Skeletal muscle satellite cell (primary cell): ENCODE results near the gene DBH.
A peak's percentile ranks its signal among the peaks of the same experiment; 100 is the strongest.

Experiments
- H3K27me3 ChIP-seq: 2 replicates; pipeline ENCODE4 v1.7.0; 2013; ENCODE audit warnings: low read length; ENCODE audit not compliant: control insufficient read depth, insufficient read depth
- H3K36me3 ChIP-seq: 2 replicates; pipeline ENCODE4 v1.7.0; 2013; ENCODE audit warnings: mild to moderate bottlenecking, control low read depth, low read length; ENCODE audit not compliant: insufficient read depth
- H3K4me1 ChIP-seq: 2 replicates; pipeline ENCODE4 v1.7.0; 2013; ENCODE audit warnings: low read length; ENCODE audit not compliant: control insufficient read depth, insufficient read depth
- H3K4me2 ChIP-seq: 2 replicates; pipeline ENCODE4 v1.7.0; 2013; ENCODE audit warnings: mild to moderate bottlenecking, low read length
- H3K4me3 ChIP-seq: 2 replicates; pipeline ENCODE4 v1.7.0; 2013; ENCODE audit warnings: low read length
- H3K9ac ChIP-seq: 2 replicates; pipeline ENCODE4 v1.7.0; 2013; ENCODE audit warnings: mild to moderate bottlenecking, low read depth, low read length, moderate library complexity
- H3K9me3 ChIP-seq: replicated peaks from 2 replicates; pipeline ENCODE4 v1.7.0; 2013; ENCODE audit warnings: mild to moderate bottlenecking, control low read depth, low read length

DBH gene

DNA sequence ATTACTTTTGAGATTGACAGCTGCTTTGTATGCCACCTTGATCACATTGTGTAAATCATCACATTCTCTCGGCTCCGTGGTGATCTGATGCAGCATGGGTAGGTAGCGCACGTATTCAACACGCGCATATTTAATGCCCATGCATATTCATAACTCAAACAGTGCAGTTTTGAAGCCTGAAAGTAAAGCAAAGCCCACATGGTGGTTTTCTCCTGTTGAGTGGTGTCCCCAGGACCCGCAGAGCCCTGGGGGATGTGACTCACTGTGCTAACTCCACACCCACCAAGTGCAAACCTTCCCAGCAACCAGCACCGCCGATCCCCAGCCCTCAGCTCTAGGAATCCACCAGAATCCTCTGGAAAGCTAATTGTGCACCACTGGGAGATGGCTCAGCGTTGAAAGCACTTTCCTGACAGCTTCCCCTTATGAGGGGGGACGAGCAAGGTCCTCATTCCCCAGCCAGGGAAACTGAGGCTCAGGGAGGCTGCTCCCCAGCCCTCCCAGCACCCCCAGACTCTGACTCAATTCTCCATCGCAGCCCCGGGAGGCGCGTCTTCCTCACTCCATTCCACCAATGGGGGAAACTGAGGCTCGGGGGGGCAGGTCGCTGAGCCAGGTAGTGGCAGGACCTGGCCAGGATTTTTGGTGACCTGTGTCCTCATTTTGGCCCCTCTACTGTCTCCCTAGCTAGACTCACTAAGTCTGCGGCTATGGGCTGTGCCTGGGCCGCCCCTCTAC lies 55.6 kb downstream of the DBH start:
- Histone ChIP-seq H3K9ac (no peak overlapping the region), H3K4me1 (peaks cover 8% of the 10 kb centered on the region), H3K9me3 (no peaks in the 10 kb centered on the region), H3K4me3 (no peak overlapping the region), H3K4me2 (no peak overlapping the region), H3K36me3 (peaks cover 24% of the 10 kb centered on the region), H3K27me3 (no peaks in the 10 kb centered on the region)

DNA sequence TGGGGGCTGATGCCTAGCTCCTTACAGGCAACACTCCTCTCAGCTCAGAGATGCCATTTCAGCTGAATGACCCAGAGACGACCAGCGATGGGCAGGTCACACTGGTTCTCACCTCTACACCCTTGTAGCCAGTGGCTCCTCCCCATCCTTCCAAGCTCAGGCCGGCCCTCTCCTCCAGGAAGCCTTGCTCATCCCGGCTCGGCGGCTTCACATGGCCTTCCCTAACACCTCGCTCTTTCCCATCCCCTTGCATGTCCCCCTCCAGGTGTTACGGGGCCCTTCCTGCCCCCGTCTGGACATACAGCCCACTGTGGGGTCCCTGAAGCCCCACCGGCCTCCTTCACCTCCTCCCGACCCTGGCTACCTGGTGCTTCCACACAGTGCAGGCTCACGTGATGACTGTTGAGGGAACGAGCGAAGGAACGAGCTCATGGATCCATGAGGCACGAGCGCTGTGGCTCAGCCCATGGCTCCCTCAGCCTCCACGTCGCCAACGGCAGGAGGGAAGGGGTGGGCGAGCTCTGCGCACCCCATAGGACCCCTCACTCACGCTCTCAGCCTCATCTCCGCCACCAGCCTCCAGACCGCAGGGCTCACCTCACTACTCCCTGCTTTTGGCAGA lies 56.3 kb downstream of the DBH start:
- Histone ChIP-seq H3K4me3 (no peak overlapping the region), H3K36me3 (peaks cover 24% of the 10 kb centered on the region), H3K4me2 (no peak overlapping the region), H3K27me3 (no peaks in the 10 kb centered on the region), H3K4me1 (peaks cover 8% of the 10 kb centered on the region), H3K9ac (no peak overlapping the region), H3K9me3 (no peaks in the 10 kb centered on the region)

DNA sequence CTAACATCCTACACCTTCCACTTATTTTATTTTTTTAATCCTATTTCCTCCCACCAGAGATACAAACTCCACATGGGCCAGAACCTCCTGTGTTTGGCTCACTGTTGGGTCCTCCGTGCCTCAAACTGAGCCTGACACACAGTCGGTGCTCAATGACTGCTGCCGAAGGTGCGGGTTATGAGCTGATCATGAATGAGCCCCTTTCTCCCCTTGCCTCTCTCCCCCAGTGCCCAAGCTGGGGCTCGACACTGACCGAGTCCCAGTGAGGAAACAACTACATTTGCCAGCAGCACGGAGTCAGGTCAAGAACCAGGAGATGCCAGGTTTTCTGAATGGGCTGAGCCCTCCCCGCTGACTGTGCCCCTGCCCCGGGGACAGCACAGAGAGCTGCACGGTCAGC lies 57.0 kb downstream of the DBH start:
- no peaks in the 10 kb centered on the region for H3K27me3 ChIP-seq

DNA sequence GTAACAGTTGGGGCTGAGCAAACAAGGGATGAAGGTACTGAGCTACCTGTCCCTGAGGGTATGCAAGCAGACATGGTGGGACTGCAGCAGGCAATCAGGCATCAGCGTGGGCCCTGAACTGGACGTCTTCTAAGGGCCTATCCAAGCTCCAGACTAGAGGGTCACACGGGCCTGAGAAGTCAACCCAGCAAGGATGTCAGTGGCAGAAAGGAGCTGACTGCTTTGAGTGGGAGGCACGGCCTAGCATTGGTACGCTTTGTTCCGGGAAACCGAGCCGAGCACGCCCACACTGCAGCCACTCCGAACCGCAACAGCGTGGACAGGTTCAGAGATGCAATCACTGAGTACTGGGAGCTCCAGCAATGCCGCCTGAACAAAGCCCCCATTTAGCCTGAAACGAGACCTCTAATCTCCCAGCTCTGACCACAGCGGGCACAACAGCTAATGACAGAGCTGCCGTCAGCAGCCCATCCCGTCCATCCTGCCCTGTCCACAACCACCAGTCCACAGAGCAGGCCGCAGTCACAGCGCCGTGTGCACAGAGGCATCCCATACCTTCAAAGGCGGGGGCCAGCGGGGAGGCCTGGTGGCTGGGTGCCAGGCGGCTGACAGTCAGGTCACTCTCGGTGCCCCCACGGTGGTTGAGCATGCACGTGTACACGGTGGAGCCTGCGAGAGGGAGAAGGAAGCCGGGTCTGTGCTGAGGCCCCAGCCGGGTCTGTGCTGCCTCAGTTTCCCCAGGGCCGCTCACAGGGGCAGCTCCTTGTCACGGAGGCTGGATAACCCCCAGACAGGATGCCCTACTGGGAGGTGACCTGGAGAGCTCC lies 57.8 kb downstream of the DBH start:
- H3K9me3 ChIP-seq = no peaks in the 10 kb centered on the region
- H3K4me3 ChIP-seq = no peak overlapping the region
- H3K27me3 ChIP-seq = no peaks in the 10 kb centered on the region
- peaks cover 24% of the 10 kb centered on the region for H3K36me3 ChIP-seq
- no peak overlapping the region for H3K9ac ChIP-seq
- peaks cover 8% of the 10 kb centered on the region for H3K4me1 ChIP-seq
- H3K4me2 ChIP-seq = no peak overlapping the region

More for the DNA sequence above, 57.0 kb downstream of the DBH start:
- Histone ChIP-seq H3K4me3 (no peak overlapping the region), H3K9ac (no peak overlapping the region), H3K4me1 (peaks cover 8% of the 10 kb centered on the region), H3K4me2 (no peak overlapping the region), H3K36me3 (peaks cover 24% of the 10 kb centered on the region), H3K9me3 (no peaks in the 10 kb centered on the region)

DNA sequence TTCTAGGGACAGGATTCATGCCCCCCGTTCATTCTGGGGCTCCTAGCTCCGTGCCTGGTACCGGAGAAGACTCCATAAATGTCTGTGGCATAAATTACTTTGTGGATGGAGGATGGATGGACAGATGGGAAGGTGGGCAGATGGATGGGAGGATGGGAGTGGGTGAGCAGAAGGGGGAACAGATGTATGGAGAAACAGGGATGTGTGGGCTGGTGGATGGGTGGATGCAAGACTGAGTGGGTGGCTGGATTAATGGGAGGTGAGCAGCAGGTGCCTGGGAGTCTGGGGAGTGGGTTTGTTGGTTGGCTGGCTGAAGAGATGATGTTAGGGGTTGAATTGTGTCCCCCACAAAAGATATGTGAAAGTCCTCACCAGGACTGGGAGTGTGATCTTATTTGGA lies 58.5 kb downstream of the DBH start:
- Histone ChIP-seq H3K9ac (no peak overlapping the region), H3K4me1 (peaks cover 8% of the 10 kb centered on the region), H3K36me3 (peaks cover 18% of the 10 kb centered on the region), H3K9me3 (no peaks in the 10 kb centered on the region), H3K4me2 (no peak overlapping the region), H3K27me3 (no peaks in the 10 kb centered on the region), H3K4me3 (no peak overlapping the region)

DNA sequence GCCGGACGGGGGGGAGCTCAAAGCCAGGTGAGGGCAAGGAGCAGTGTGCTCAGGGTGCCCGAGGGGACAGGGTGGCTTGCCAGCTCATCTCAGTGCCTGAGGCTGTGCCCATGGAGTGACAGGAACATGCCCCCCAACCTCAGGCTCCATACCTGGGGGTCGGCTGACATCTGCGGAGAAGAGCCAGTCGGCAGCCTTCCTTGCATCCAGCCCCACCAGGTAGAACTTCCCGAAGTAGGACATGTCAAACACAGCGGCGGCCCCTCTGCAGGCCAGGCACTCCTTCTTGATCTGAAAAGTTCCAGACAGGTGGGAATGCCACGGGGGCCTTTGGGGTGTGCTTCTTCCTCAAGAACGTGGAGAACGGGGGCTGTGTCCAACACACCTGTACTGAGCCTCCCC lies 59.9 kb downstream of the DBH start:
- Histone ChIP-seq H3K4me3 (no peak overlapping the region), H3K4me1 (peaks cover 13% of the 10 kb centered on the region), H3K9me3 (no peaks in the 10 kb centered on the region), H3K9ac (no peak overlapping the region), H3K4me2 (no peak overlapping the region), H3K27me3 (no peaks in the 10 kb centered on the region), H3K36me3 (peaks cover 15% of the 10 kb centered on the region)

DNA sequence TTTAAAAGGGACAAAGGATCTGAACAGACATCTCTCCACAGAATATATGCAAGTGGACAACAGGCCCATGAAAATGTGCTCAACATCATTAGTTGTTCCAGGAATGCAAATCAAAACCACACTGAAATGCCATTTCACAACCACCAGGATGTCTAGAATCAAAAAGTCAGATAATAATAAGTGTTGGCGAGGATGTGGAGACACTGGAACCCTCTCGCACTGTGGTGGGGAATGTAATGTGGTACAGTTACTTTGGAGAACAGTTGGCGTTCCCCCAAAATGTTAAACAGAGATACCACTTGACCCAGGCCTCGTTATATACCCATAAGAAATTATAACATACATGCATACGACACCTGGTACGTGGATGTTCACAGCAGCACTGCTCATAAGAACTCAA lies 63.4 kb downstream of the DBH start:
- peaks cover 4% of the 10 kb centered on the region for H3K27me3 ChIP-seq

DNA sequence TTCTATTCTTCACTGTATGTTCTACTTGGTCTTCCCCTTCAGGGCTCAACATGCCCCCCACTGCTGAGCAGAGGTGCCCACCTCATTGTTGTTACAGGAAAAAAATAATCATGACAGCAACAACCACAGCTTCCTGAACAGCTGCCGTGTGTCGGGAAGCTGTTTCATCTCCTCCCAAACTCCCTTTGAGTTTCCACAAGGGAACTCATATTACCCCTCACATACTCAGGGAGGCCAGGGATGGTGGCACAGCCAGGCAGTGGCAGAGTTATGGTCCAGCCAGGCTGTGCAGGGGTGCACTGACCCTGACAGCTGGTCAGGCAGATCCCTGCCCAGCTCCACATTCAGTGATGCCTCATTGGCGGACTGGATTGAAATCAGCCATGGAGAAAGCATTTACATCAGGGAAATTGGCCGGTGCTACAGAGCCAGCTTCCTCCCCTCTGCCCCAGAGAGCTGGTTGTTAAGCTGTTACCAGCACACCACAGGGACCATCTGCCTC lies 64.7 kb downstream of the DBH start:
- Histone ChIP-seq H3K4me1 (peaks cover 26% of the 10 kb centered on the region), H3K4me2 (peak overlapping the region; percentile 10), H3K9ac (peak overlapping the region; percentile 35), H3K9me3 (no peaks in the 10 kb centered on the region), H3K36me3 (no peaks in the 10 kb centered on the region), H3K4me3 (no peak overlapping the region), H3K27me3 (peaks cover 4% of the 10 kb centered on the region)

More for the DNA sequence above, 63.4 kb downstream of the DBH start:
- no peak overlapping the region for H3K4me2 ChIP-seq
- peaks cover 26% of the 10 kb centered on the region for H3K4me1 ChIP-seq
- H3K36me3 ChIP-seq = peaks cover 2% of the 10 kb centered on the region
- no peak overlapping the region for H3K4me3 ChIP-seq
- no peak overlapping the region for H3K9ac ChIP-seq
- no peaks in the 10 kb centered on the region for H3K9me3 ChIP-seq

DNA sequence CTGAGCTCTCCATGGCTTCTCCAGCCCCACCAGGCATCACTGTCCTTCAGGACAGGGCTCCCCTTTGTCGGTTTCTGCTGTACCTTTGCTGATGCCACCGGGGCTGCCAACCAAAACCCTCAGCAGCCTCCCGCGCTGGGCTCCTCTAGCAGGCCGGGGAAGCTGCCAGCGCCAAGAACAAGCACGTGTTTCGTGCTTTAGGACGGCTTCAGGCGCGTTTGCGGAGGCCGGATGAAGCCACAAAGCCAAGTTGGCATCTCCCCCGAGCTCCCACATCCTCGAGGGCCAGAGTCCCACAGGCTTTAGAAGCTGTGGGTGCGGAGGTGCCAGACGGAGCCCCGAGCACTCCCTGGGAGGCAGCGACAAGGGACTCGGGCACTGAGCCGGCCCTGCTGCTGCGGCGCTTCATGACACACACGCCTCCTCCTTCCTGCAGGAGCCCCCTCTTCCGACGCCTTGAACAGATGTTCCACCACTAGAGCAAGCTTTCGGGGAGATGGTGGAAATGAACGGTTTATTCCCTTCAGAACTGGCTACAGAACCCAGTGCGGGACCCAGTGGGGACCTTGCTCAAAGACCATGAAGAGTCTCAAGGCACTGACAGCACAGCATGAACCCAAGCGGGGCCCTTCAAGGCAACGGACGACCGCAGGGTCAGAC lies 65.3 kb downstream of the DBH start:
- Histone ChIP-seq H3K4me3 (no peak overlapping the region), H3K9ac (peak overlapping the region; percentile 35), H3K36me3 (no peaks in the 10 kb centered on the region), H3K4me2 (peak overlapping the region; percentile 10), H3K27me3 (peaks cover 4% of the 10 kb centered on the region), H3K4me1 (peaks cover 26% of the 10 kb centered on the region), H3K9me3 (no peaks in the 10 kb centered on the region)

DNA sequence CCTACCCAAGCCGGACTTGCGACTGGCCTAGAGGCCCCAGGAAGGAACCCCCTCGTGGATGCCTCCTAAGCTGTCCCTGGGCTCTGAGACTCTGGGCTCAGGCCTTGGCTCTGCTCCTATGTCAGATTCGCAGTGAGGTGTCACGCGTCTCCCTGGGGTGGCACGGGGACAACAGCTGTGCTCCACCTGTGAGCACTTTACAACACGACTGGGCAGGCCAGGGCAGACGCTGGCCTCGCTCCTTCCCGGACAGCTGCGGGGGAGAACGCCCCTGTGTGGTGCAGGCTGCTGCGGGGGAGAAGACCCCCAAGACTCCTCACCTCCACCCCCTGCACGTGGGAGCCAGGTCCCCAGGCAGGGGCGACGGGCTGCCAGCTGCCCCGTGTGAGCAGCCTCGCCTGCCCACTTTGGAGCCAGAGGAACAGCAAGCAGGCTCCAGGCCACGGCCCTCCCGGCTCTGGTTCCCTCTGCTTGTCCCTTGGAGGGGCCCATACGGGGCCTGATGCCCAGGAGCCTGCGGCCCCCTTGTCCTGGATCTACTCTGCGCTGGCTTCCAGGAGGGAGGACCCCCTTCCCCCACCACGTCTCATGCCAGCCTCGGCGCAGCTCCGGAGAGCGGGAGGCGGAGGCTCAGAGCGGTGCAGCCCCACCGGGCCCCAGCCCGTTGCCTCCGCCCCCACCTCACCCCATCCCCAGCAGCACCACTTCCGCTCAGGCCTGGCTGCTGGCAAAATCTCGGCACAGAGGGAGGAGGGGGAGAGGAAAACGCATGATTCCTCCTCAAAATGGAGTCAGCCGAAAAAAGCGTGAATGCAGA lies 66.0 kb downstream of the DBH start:
- H3K27me3 ChIP-seq = peaks cover 4% of the 10 kb centered on the region

More for the DNA sequence above, 66.0 kb downstream of the DBH start:
- H3K4me2 ChIP-seq = no peak overlapping the region
- no peak overlapping the region for H3K4me3 ChIP-seq
- no peaks in the 10 kb centered on the region for H3K9me3 ChIP-seq
- H3K9ac ChIP-seq = peak overlapping the region; percentile 35
- peaks cover 26% of the 10 kb centered on the region for H3K4me1 ChIP-seq
- H3K36me3 ChIP-seq = no peaks in the 10 kb centered on the region
